Prostate gland (tissue), 2 donors: ENCODE data around the gene CRYBG1.

Experiments
- POLR2A ChIP-seq: fragments of 450-650 bp; IDR thresholded peaks from one replicate; pipeline ENCODE4 v1.6.1; 2016; ENCODE audit warnings: antibody characterized with exemption, mild to moderate bottlenecking
- TF ChIP-seq, protein P1 (sequence below), 4 experiments: fragments of 200-600 bp in 2 of 4; fragments of 450-650 bp in 2 of 4; sonication (generic) in 2 of 4; IDR thresholded peaks; 1 replicate in 3 of 4; 2 replicates in 1 of 4; pipeline ENCODE4 v1.5.1; 2016 to 2019; ENCODE audit warnings: antibody characterized with exemption in 4 of 4, mild to moderate bottlenecking in 2 of 4, moderate library complexity in 2 of 4

DNA sequence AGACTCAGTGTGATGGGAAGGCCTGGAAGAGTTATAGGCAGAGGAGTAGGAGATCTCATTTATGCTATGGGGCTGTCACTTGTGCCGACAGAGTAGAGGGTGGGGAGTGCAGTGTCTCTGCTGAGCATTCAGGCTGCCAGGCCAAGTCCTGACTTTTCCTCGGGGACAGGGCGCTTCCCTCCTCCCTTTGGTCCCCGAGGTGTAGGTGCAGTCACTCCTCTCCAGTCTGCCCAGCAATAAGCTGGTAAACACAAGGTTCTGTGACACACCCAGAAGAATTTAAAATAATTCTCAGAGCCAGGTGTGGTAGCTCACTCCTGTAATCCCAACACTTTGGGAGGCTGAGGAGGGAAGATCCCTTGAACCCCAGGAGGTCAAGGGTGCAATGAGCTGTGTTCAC is 109.4 kb downstream of the CRYBG1 start:
- TF ChIP-seq, protein P1, sequence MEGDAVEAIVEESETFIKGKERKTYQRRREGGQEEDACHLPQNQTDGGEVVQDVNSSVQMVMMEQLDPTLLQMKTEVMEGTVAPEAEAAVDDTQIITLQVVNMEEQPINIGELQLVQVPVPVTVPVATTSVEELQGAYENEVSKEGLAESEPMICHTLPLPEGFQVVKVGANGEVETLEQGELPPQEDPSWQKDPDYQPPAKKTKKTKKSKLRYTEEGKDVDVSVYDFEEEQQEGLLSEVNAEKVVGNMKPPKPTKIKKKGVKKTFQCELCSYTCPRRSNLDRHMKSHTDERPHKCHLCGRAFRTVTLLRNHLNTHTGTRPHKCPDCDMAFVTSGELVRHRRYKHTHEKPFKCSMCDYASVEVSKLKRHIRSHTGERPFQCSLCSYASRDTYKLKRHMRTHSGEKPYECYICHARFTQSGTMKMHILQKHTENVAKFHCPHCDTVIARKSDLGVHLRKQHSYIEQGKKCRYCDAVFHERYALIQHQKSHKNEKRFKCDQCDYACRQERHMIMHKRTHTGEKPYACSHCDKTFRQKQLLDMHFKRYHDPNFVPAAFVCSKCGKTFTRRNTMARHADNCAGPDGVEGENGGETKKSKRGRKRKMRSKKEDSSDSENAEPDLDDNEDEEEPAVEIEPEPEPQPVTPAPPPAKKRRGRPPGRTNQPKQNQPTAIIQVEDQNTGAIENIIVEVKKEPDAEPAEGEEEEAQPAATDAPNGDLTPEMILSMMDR (IDR thresholded peaks at IDR 0.05) = no peak
- TF ChIP-seq POLR2A = no peak
